K562 (cell line): ENCODE results near the gene PLEKHH2. TPM values are rescaled to one million over a fixed set of nuclear protein-coding genes. Genes with fewer than 3 reads are reported as not detected.
A peak's percentile ranks its signal among the peaks of the same experiment; 100 is the strongest.

Experiments
- ATAC-seq: fragments of 200-7000 bp; cut with Tn5 transposase; 3 replicates; pipeline ENCODE4 v1.9.1; 2020; ENCODE audit warnings: moderate library complexity
- BruUV-seq: library from RNA; stranded (reverse); fragments of 400-500 nt; replicated peaks from 2 replicates; lab custom pipeline; 2021; lab: Mats Ljungman, UMichigan
- CTCF ChIA-PET: fragments of 300-600 bp; formaldehyde crosslinking; extraction: SDS; loops from one replicate; lab custom pipeline; 2021; ENCODE audit warnings: low intra/inter-chr PET ratio; lab: Yijun Ruan, JAX
- POLR2A ChIA-PET: fragments of 300-600, 350-650 bp; sonication (Branson Sonifier 250); formaldehyde crosslinking; extraction: SDS; loops from one replicate; lab custom pipeline; 2021; ENCODE audit warnings: antibody characterized with exemption, inconsistent platforms; lab: Yijun Ruan, JAX
- DNase-seq, 4 experiments: peaks; one replicate each; pipeline versions ENCODE4 v3.0.0 to v3.0.0-alpha.2; 2011 to 2018; ENCODE audit warnings: low spot score in 3 of 4, mixed read lengths in 3 of 4; ENCODE audit errors: extremely low read depth in 1 of 4
- FAIRE-seq: peaks from 2 replicates; lab custom pipeline; 2011; peaks lifted over from hg19 to GRCh38; lab: Jason Lieb, UNC
- H2AFZ ChIP-seq: 2 replicates; pipeline ENCODE4 v1.6.0; 2011; ENCODE audit warnings: low read depth, low read length, control low read depth, inconsistent platforms
- H3K27ac ChIP-seq: fragments of 200-600 bp; 3 replicates; pipeline ENCODE4 v1.8.0; 2011; ENCODE audit warnings: low read depth, mild to moderate bottlenecking, control low read depth, inconsistent platforms, low read length, moderate library complexity, mixed read lengths; ENCODE audit errors: extremely low read depth
- H3K27me3 ChIP-seq, 2 experiments: fragments of 300-600 bp in 1 of 2; 2 replicates in 1 of 2; 3 replicates in 1 of 2; pipeline versions ENCODE4 v1.6.0 to v1.8.0; 2011; ENCODE audit warnings: inconsistent platforms in 2 of 2, low read length in 2 of 2, mild to moderate bottlenecking in 1 of 2, mixed read lengths in 1 of 2, moderate library complexity in 1 of 2; ENCODE audit not compliant: control insufficient read depth in 2 of 2, insufficient read depth in 2 of 2
- H3K36me3 ChIP-seq: fragments of 300-600 bp; 3 replicates; pipeline ENCODE4 v1.8.0; 2011; ENCODE audit warnings: mild to moderate bottlenecking, low read length, inconsistent platforms; ENCODE audit not compliant: control insufficient read depth, insufficient read depth
- H3K4me1 ChIP-seq, 2 experiments: fragments of 200-600 bp in 1 of 2; replicated peaks in 1 of 2; 2 replicates in 1 of 2; 3 replicates in 1 of 2; pipeline versions ENCODE4 v1.5.1 to v1.8.0; 2011; ENCODE audit warnings: inconsistent platforms in 2 of 2, low read length in 2 of 2, mild to moderate bottlenecking in 1 of 2, mixed read lengths in 1 of 2, moderate library complexity in 1 of 2; ENCODE audit not compliant: control insufficient read depth in 2 of 2, insufficient read depth in 2 of 2
- H3K4me2 ChIP-seq: 2 replicates; pipeline ENCODE4 v1.6.1; 2011; ENCODE audit warnings: low read length, control low read depth, inconsistent platforms, mixed read lengths; ENCODE audit not compliant: insufficient read depth
- H3K4me3 ChIP-seq: fragments of 200-600 bp; sonication (generic), shearing (Covaris generic); 2 replicates; pipeline ENCODE4 v1.5.1; 2016; ENCODE audit warnings: control low read depth, inconsistent platforms
- H3K79me2 ChIP-seq: fragments of 200-600 bp; 3 replicates; pipeline ENCODE4 v1.8.0; 2011; ENCODE audit warnings: low read length, inconsistent platforms; ENCODE audit not compliant: control insufficient read depth, insufficient read depth
- H3K9ac ChIP-seq, 2 experiments: 2 replicates each; pipeline versions ENCODE4 v1.6.0 to v1.6.1; 2011; ENCODE audit warnings: low read depth in 2 of 2, low read length in 2 of 2, control low read depth in 1 of 2, inconsistent platforms in 1 of 2, mild to moderate bottlenecking in 1 of 2, mixed read lengths in 1 of 2; ENCODE audit not compliant: insufficient read depth in 1 of 2
- H3K9me1 ChIP-seq: one replicate; pipeline ENCODE4 v1.6.0; 2011; ENCODE audit warnings: inconsistent platforms, mild to moderate bottlenecking, low read length, moderate library complexity; ENCODE audit not compliant: control insufficient read depth, insufficient read depth
- H3K9me3 ChIP-seq: replicated peaks from 2 replicates; pipeline ENCODE4 v1.5.1; 2011; ENCODE audit warnings: low read depth, low read length, inconsistent platforms; ENCODE audit not compliant: control insufficient read depth, insufficient read depth
- H4K20me1 ChIP-seq: replicated peaks from 2 replicates; pipeline ENCODE4 v1.6.1; 2011; ENCODE audit warnings: low read length, inconsistent platforms, mixed read lengths; ENCODE audit not compliant: control insufficient read depth, insufficient read depth
- ATF3 ChIP-seq, 2 experiments: fragments of 450-650 bp in 1 of 2; sonication (generic) in 1 of 2; formaldehyde crosslinking in 1 of 2; IDR thresholded peaks in 1 of 2; conservative IDR thresholded peaks in 1 of 2; 2 replicates each; pipeline versions ENCODE4 v1.6.1 to v1.8.1; 2016 to 2023; ENCODE audit warnings: mild to moderate bottlenecking in 2 of 2, moderate library complexity in 2 of 2, inconsistent platforms in 1 of 2, missing genetic modification reagents in 1 of 2
- FOSL1 ChIP-seq: fragments of 200-800 bp; sonication (Bioruptor generic); conservative IDR thresholded peaks from 2 replicates; pipeline ENCODE4 v1.6.1; 2016; ENCODE audit warnings: missing genetic modification characterization, missing compliant biosample characterization
- JUND ChIP-seq, 2 experiments: IDR thresholded peaks; 2 replicates in 1 of 2; 3 replicates in 1 of 2; pipeline ENCODE4 v1.6.1; 2011; ENCODE audit warnings: borderline replicate concordance in 2 of 2, low read depth in 2 of 2, low read length in 2 of 2, improper control_type of control experiment in 1 of 2, missing biosample characterization in 1 of 2, missing genetic modification characterization in 1 of 2, missing genetic modification reagents in 1 of 2
- MEIS2 ChIP-seq: fragments of 450-650 bp; IDR thresholded peaks from 2 replicates; pipeline ENCODE4 v1.6.1; 2014; ENCODE audit warnings: mild to moderate bottlenecking; ENCODE audit not compliant: partially characterized antibody
- POLR2B ChIP-seq: fragments of 450-650 bp; IDR thresholded peaks from 2 replicates; pipeline ENCODE4 v1.6.1; 2018; ENCODE audit warnings: low read depth; ENCODE audit not compliant: partially characterized antibody
- PRDM10 ChIP-seq: fragments of 450-650 bp; IDR thresholded peaks from 2 replicates; pipeline ENCODE4 v1.6.1; 2018; ENCODE audit not compliant: partially characterized antibody
- ZBTB33 ChIP-seq: sonication (generic); formaldehyde crosslinking; IDR thresholded peaks from 2 replicates; pipeline ENCODE4 v1.8.1; 2023; ENCODE audit warnings: mild to moderate bottlenecking, missing genetic modification reagents
- ZNF263 ChIP-seq: sonication (generic); formaldehyde crosslinking; IDR thresholded peaks from 2 replicates; pipeline ENCODE4 v1.8.0; 2022; ENCODE audit warnings: mild to moderate bottlenecking, missing genetic modification reagents, borderline replicate concordance
- ZNF655 ChIP-seq: fragments of 250-450 bp; sonication (Bioruptor Pico); IDR thresholded peaks from 2 replicates; pipeline ENCODE4 v1.5.0; 2021
- WGBS: fragments of 100-300 bp; shearing (Covaris generic); methylation state at CpG from one replicate; pipeline ENCODE4 v1.1.6; 2016; ENCODE audit warnings: low coverage, mixed read lengths; ENCODE audit not compliant: insufficient coverage; ENCODE audit errors: missing lambda C conversion rate; 5-methylcytosine and 5-hydroxymethylcytosine counted together
- in situ Hi-C: fragments of 300-500 bp; cut with MboI; formaldehyde crosslinking; loops from 4 replicates; pipeline ENCODE4 v1.15.0; 2018; ENCODE audit warnings: inconsistent platforms, mixed read lengths
- intact Hi-C: fragments of 100-400 bp; cut with micrococcal nuclease; formaldehyde crosslinking; loops from 2 replicates; pipeline ENCODE4 v1.14.2; 2022
- polyA plus RNA-seq, 8 experiments: library from polyadenylated mRNA; depleted of rRNA in 4 of 8; stranded (reverse) in 5 of 8; unstranded in 3 of 8; fragments of >200 nt; fragmentation: Nextera tagmentation in 2 of 8; fragmentation: Illumina TruSeq in 1 of 8; extraction: Ambion mirVana in 2 of 8; extraction: Trizol in 1 of 8; gene quantifications; 2 replicates each; pipeline versions ENCODE4 v1.2.1 to v1.2.3, GENCODE V29; 2011 to 2014; ENCODE audit warnings: inconsistent platforms in 1 of 8, missing spikeins in 1 of 8
- total RNA-seq, 7 experiments: library from RNA; depleted of rRNA in 6 of 7; stranded (reverse); fragments of >200 nt in 6 of 7; fragmentation: Illumina TruSeq in 2 of 7; extraction: Trizol in 2 of 7; gene quantifications; 2 replicates each; pipeline versions ENCODE4 v1.2.1 to v1.2.3, GENCODE V29; 2011 to 2021; ENCODE audit warnings: low replicate concordance in 1 of 7

PLEKHH2 gene
- total and polyA plus RNA-seq, 9 of the 15 experiments (the other 6 are each of a cell fraction or from before 2014, with no cell fraction given): 0.77 to 13.5 (median 2.7) TPM

- 18% methylated on average over 8 of the region's 8 CpGs for WGBS
- Histone ChIP-seq H3K9ac (no peak overlapping the region), H3K4me2 (no peak overlapping the region), H3K4me1 (peaks cover 5 to 7% of the 10 kb centered on the region in 2 experiments; a peak in 3 of 5 replicates), H3K4me3 (no peak overlapping the region), H3K27me3 (no peaks in the 10 kb centered on the region), H4K20me1 (no peaks in the 10 kb centered on the region), H2AFZ (peak overlapping the region; percentile 0; the same call in 1 of the 2 replicates), H3K27ac (no peak overlapping the region), H3K9me1 (no peaks in the 10 kb centered on the region), H3K36me3 (no peaks in the 10 kb centered on the region), H3K9me3 (no peaks in the 10 kb centered on the region), H3K79me2 (no peaks in the 10 kb centered on the region)
- peak; percentile 87 for TF ChIP-seq ZBTB33
- peak; percentile 90 for TF ChIP-seq PRDM10
- 0 out of 2 replicates have a peak, but pooled peaks have one; percentile 53 for TF ChIP-seq JUND (IDR thresholded peaks at IDR 0.05; ENCODE audit: borderline replicate concordance, low read depth, low read length)
- no peak for TF ChIP-seq JUND (tag; IDR thresholded peaks at IDR 0.05; ENCODE audit: borderline replicate concordance, low read depth, low read length)
- TF ChIP-seq FOSL1 (tag): peak; percentile 52
- no peak for TF ChIP-seq ZNF655 (CRISPR knock-in tag)
- TF ChIP-seq POLR2B: no peak
- TF ChIP-seq ATF3 (IDR thresholded peaks at IDR 0.05): peak; percentile 26; the same call in 1 of the 2 replicates
- TF ChIP-seq ATF3 (CRISPR knock-in tag; conservative IDR thresholded peaks at IDR 0.05): no peak
- no peak for TF ChIP-seq ZNF263
- TF ChIP-seq MEIS2: peak; percentile 19
- BruUV-seq: no TSS peak
- DNase-seq (peak in 2 of 4 experiments; percentile 17 to 29), FAIRE-seq (peak; percentile 51), ATAC-seq (peak; percentile 68)
- POLR2A ChIA-PET: interaction anchor here (1.3 kb wide), 1 partner anchor 12 kb away, joined by 6 read pairs; no protein-coding TSS in a partner anchor
- in situ Hi-C loops (no loop called here), intact Hi-C loops (no loop called here)
- CTCF ChIA-PET: interaction anchor here (0.6 kb wide), 1 partner anchor 253 kb away, joined by 3 read pairs; no protein-coding TSS in a partner anchor
These were observed 100.2 kb downstream of the PLEKHH2 start for GRCh38 chr2:43737097-43737854.
